Common myeloid progenitor, CD34-positive (primary cell): ENCODE measurements around the gene ST7.

ENCODE experiments used
- CTCF ChIA-PET: fragments of 350-600 bp; sonication (Branson Sonifier 250); formaldehyde crosslinking; loops from one replicate; lab custom pipeline; 2021; ENCODE audit warnings: antibody characterized with exemption; lab: Charles Lee
- POLR2A ChIA-PET: fragments of 350-600 bp; sonication (Branson Sonifier 250); formaldehyde crosslinking; loops from one replicate; lab custom pipeline; 2021; ENCODE audit warnings: antibody characterized with exemption; lab: Charles Lee
- DNase-seq, 3 donors: peaks; one replicate each; pipeline versions ENCODE4 v3.0.0 to v3.0.0-alpha.2; 2013
- H3K27ac ChIP-seq, 2 experiments: 1 replicate in 1 of 2; 2 replicates in 1 of 2; pipeline ENCODE4 v1.7.0; 2013; ENCODE audit warnings: inconsistent platforms in 2 of 2, low read length in 2 of 2, mild to moderate bottlenecking in 2 of 2, low read depth in 1 of 2, moderate library complexity in 1 of 2; ENCODE audit not compliant: severe bottlenecking in 2 of 2, insufficient read depth in 1 of 2, poor library complexity in 1 of 2
- H3K27me3 ChIP-seq, 5 experiments: replicated peaks in 2 of 5; 1 replicate in 3 of 5; 2 replicates in 2 of 5; pipeline versions ENCODE4 v1.6.1 to v1.7.0; 2013; ENCODE audit warnings: low read length in 4 of 5, mild to moderate bottlenecking in 2 of 5, moderate library complexity in 2 of 5, inconsistent platforms in 1 of 5; ENCODE audit not compliant: insufficient read depth in 5 of 5, control insufficient read depth in 4 of 5
- H3K36me3 ChIP-seq, 4 experiments: 1 replicate in 2 of 4; 2 replicates in 2 of 4; pipeline versions ENCODE4 v1.6.1 to v1.7.0; 2013; ENCODE audit warnings: low read length in 3 of 4, control low read depth in 1 of 4, mild to moderate bottlenecking in 1 of 4; ENCODE audit not compliant: control insufficient read depth in 4 of 4, insufficient read depth in 4 of 4
- H3K4me1 ChIP-seq, 4 experiments: 1 replicate in 3 of 4; 2 replicates in 1 of 4; pipeline versions ENCODE4 v1.6.1 to v1.7.1; 2013; ENCODE audit warnings: low read length in 3 of 4, mild to moderate bottlenecking in 3 of 4, control low read depth in 1 of 4, inconsistent platforms in 1 of 4, moderate library complexity in 1 of 4; ENCODE audit not compliant: control insufficient read depth in 4 of 4, insufficient read depth in 4 of 4; ENCODE audit errors: control extremely low read depth in 1 of 4
- H3K4me3 ChIP-seq, 7 experiments: 1 replicate in 4 of 7; 2 replicates in 3 of 7; pipeline versions ENCODE4 v1.5.1 to v1.7.0; 2013; ENCODE audit warnings: mild to moderate bottlenecking in 7 of 7, low read length in 6 of 7, moderate library complexity in 6 of 7, inconsistent platforms in 2 of 7, low read depth in 2 of 7, control low read depth in 1 of 7; ENCODE audit not compliant: insufficient read depth in 4 of 7, control insufficient read depth in 1 of 7; ENCODE audit errors: extremely low read depth in 1 of 7
- H3K9me3 ChIP-seq, 5 experiments: 1 replicate in 4 of 5; 2 replicates in 1 of 5; pipeline versions ENCODE4 v1.6.1 to v1.7.1; 2013; ENCODE audit warnings: low read length in 4 of 5, mild to moderate bottlenecking in 2 of 5, inconsistent platforms in 1 of 5, low read depth in 1 of 5, moderate library complexity in 1 of 5; ENCODE audit not compliant: control insufficient read depth in 4 of 5, insufficient read depth in 2 of 5; ENCODE audit errors: control extremely low read depth in 1 of 5
- WGBS: methylation state at CpG from one replicate; pipeline ENCODE4 v1.1.5; 2013; ENCODE audit not compliant: insufficient coverage; 5-methylcytosine and 5-hydroxymethylcytosine counted together

ST7 gene

GRCh38 chr7:117048882-117049281, 95.6 kb downstream of the ST7 start:
- H3K27ac ChIP-seq: no peak overlapping the region
- peak overlapping the region in 3 of 7 experiments; percentile 5 to 37 (median 25) for H3K4me3 ChIP-seq
- H3K9me3 ChIP-seq: peaks cover 0 to 2% (median 0%) of the 10 kb centered on the region in 5 experiments
- peaks cover 2 to 30% (median 17%) of the 10 kb centered on the region in 4 experiments for H3K4me1 ChIP-seq
- 87% methylated on average over 3 of the region's 3 CpGs for WGBS
- ChIA-PET POLR2A (interaction anchor here (0.6 kb wide), 1 partner anchor 31 kb away, joined by 4 read pairs; no protein-coding TSS in a partner anchor), CTCF (interaction anchor here (0.8 to 1.3 kb wide), 3 partner anchors 20 to 63 kb away, joined by 3 to 4 read pairs (median 3); no protein-coding TSS in a partner anchor)
- peaks cover 0 to 16% (median 2%) of the 10 kb centered on the region in 5 experiments for H3K27me3 ChIP-seq
- DNase-seq: no peak
- no peaks in the 10 kb centered on the region for H3K36me3 ChIP-seq

DNA sequence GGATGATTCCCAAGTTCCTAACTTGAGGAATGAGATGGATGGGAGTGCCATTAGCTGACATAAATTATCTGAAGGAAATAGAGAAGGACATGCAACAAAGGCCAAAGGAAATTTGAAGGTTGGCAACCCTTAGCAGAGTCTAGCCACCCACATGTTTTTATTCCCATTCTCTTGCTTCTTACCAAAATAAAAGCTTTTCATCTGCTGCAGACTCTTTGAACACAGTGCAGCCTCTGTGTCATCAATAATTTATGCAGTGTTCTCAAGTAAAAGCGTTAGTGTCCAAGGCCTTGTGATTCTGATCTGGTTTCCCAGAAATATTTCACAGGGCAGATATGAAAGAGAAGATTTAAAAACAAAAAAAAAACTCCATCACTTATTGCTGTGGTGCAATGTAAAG, 98.5 kb downstream of the ST7 start:
- H3K4me1 ChIP-seq: peaks cover 2 to 23% (median 13%) of the 10 kb centered on the region in 4 experiments
- peaks cover 0 to 7% (median 2%) of the 10 kb centered on the region in 5 experiments for H3K27me3 ChIP-seq
- H3K4me3 ChIP-seq: no peak overlapping the region
- ChIA-PET POLR2A (no interaction called here), CTCF (interaction anchor here (1.1 to 1.6 kb wide), 3 partner anchors 10 to 14 kb away, joined by 3 to 4 read pairs (median 3); no protein-coding TSS in a partner anchor)
- WGBS: 80% methylated on average over 1 of the region's 1 CpG
- H3K9me3 ChIP-seq: peaks cover 0 to 2% (median 0%) of the 10 kb centered on the region in 5 experiments
- DNase-seq: no peak
- no peaks in the 10 kb centered on the region for H3K36me3 ChIP-seq
- no peak overlapping the region for H3K27ac ChIP-seq

DNA sequence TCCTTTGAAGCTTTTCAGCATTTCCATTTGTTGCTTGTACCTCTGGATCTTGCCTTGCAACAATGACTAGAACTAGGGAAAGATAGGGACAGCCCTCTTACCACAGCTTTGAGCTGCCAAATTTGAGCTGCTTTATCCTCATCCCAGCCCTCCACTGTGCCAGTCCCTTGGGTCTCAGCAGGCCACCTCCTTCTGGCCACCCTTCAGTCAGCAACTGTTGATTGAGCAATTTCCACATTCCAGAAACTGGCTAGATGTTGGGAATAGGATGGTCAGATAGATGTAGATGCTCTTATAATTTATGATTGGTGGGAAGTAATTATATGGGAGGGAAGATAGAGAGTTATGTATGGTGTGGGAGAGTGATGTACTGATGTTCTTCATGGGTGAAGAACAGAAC, 100.1 kb downstream of the ST7 start:
- Histone ChIP-seq H3K27ac (no peak overlapping the region), H3K4me1 (peaks cover 2 to 12% (median 8%) of the 10 kb centered on the region in 4 experiments), H3K27me3 (peaks cover 0 to 7% (median 2%) of the 10 kb centered on the region in 5 experiments), H3K9me3 (peaks cover 0 to 2% (median 0%) of the 10 kb centered on the region in 5 experiments), H3K4me3 (no peak overlapping the region), H3K36me3 (no peaks in the 10 kb centered on the region)
- no peak for DNase-seq
- POLR2A ChIA-PET: interaction anchor here (0.7 kb wide), 1 partner anchor 511 kb away, joined by 3 read pairs; no protein-coding TSS in a partner anchor
- CTCF ChIA-PET: interaction anchor here (1.0 to 1.6 kb wide), 2 partner anchors 40 to 51 kb away, joined by 3 to 5 read pairs; no protein-coding TSS in a partner anchor

DNA sequence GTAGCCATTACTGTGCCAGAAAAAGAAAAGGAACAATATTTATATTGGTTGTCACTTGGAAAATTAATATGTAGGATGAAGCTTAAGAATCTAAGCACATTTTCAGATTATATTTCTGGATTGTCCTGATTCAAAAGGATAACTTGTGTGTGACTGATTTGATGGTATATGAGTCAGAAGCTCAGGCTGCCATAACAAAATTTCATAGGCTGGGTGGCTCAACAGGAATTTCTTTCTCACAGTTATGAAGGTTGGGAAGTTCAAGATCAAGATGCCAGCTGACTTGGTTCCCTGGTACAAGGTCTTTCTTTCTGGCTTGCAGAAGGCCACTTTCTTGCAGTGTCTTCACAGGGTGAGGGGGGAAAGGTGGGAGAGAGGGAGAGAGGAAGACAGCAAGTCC, 108.5 kb downstream of the ST7 start:
- DNase-seq: no peak
- CTCF ChIA-PET: interaction anchor here (1.1 kb wide), 1 partner anchor 10 kb away, joined by 3 read pairs; no protein-coding TSS in a partner anchor

DNA sequence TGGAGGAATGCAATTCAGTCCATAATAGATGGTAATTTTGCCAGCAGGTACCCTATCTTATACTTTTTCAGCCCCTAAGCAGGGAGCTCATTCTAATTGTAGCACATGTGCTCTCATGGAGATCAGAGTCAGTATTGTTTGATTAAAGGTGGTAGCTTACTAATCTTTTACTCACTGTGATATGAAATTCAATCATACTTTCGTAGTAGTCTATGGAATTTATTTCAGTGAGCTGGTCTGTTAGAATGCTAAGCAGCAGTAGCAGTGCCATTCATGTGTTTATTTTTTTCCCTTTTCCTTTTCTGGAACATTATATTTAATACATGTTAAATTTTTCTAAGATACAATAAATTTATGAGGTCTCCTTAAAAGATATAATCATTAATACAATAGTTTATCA, 109.0 kb downstream of the ST7 start:
- DNase-seq: no peak
- no CpG with 5 or more reads among the region's 1 CpG for WGBS
- Histone ChIP-seq H3K36me3 (no peaks in the 10 kb centered on the region), H3K9me3 (no peaks in the 10 kb centered on the region), H3K4me1 (peaks cover 0 to 21% (median 6%) of the 10 kb centered on the region in 4 experiments), H3K4me3 (no peak overlapping the region), H3K27ac (no peak overlapping the region), H3K27me3 (no peaks in the 10 kb centered on the region)
- POLR2A ChIA-PET: interaction anchor here (0.6 kb wide), 1 partner anchor 1451 kb away, joined by 3 read pairs; no protein-coding TSS in a partner anchor
- CTCF ChIA-PET: interaction anchor here (1.1 kb wide), 1 partner anchor 11 kb away, joined by 3 read pairs; no protein-coding TSS in a partner anchor

More for the DNA sequence above, 108.5 kb downstream of the ST7 start:
- Histone ChIP-seq H3K4me1 (peaks cover 0 to 15% (median 3%) of the 10 kb centered on the region in 4 experiments), H3K36me3 (no peaks in the 10 kb centered on the region), H3K4me3 (no peak overlapping the region), H3K27me3 (no peaks in the 10 kb centered on the region), H3K9me3 (no peaks in the 10 kb centered on the region), H3K27ac (no peak overlapping the region)
- POLR2A ChIA-PET: no interaction called here

DNA sequence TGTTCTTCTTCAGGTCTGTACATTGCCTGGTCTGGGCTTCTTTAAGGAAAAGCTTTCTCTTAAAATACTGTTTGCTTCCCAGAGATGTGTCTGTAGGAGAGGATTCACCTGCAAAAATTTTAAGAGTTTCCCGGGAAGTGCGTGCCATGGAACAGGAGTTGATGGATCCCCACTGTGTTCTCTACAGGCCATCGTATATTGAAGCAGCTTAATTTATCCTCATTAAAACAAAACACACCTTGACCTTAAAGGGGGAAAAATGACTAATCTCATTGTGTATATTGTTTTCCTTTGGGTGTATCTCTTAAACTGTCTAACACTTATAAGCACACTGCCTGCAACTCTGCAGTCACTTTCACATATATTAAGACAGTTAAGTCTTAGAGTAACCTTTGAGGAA, 111.4 kb downstream of the ST7 start:
- Histone ChIP-seq H3K4me1 (peaks cover 0 to 34% (median 6%) of the 10 kb centered on the region in 4 experiments), H3K9me3 (no peaks in the 10 kb centered on the region), H3K4me3 (no peak overlapping the region), H3K36me3 (no peaks in the 10 kb centered on the region), H3K27ac (no peak overlapping the region), H3K27me3 (no peaks in the 10 kb centered on the region)
- no peak for DNase-seq
- WGBS: 100% methylated on average over 1 of the region's 3 CpGs
- ChIA-PET POLR2A (no interaction called here), CTCF (interaction anchor here (1.6 kb wide), 1 partner anchor 13 kb away, joined by 4 read pairs; no protein-coding TSS in a partner anchor)

- no peak overlapping the region for H3K27ac ChIP-seq
- H3K9me3 ChIP-seq: no peaks in the 10 kb centered on the region
- H3K4me3 ChIP-seq: no peak overlapping the region
- no peaks in the 10 kb centered on the region for H3K36me3 ChIP-seq
- DNase-seq: no peak
- no peaks in the 10 kb centered on the region for H3K27me3 ChIP-seq
- peaks cover 0 to 34% (median 6%) of the 10 kb centered on the region in 4 experiments for H3K4me1 ChIP-seq
- 88% methylated on average over 3 of the region's 3 CpGs for WGBS
- POLR2A ChIA-PET: no interaction called here
- CTCF ChIA-PET: no interaction called here
Measured at GRCh38 chr7:117065571-117066150, 112.4 kb downstream of the ST7 start.
